RWPE1 (cell line): ENCODE data around the gene BSND.

Experiments
- CTCF ChIA-PET: fragments of 350-600 bp; sonication (Branson Sonifier 250); formaldehyde crosslinking; extraction: SDS; loops from one replicate; lab custom pipeline; 2021; lab: Yijun Ruan, JAX
- POLR2A ChIA-PET: fragments of 400-600 bp; formaldehyde crosslinking; extraction: SDS; loops from one replicate; lab custom pipeline; 2020; ENCODE audit warnings: antibody characterized with exemption; ENCODE audit not compliant: low non-redundant PET; lab: Yijun Ruan, JAX
- DNase-seq: peaks from one replicate; pipeline ENCODE4 v3.0.0; 2012; ENCODE audit warnings: low spot score
- H3K27ac ChIP-seq: fragments of 450-650 bp; 2 replicates; pipeline ENCODE4 v1.5.1; 2017
- CTCF ChIP-seq: fragments of 450-650 bp; conservative IDR thresholded peaks from 2 replicates; pipeline ENCODE4 v1.5.1; 2017; ENCODE audit warnings: low read depth, mild to moderate bottlenecking

The BSND gene

GRCh38 chr1:54972436-54972835, 26.3 kb upstream of the BSND start:
- POLR2A ChIA-PET, result no interaction called here
- no peak for TF ChIP-seq CTCF
- CTCF ChIA-PET, result interaction anchor here (1.2 to 1.3 kb wide), 2 partner anchors 22 to 49 kb away, joined by 4 read pairs; no protein-coding TSS in a partner anchor

GRCh38 chr1:54973205-54973921, 25.4 kb upstream of the BSND start:
- CTCF ChIA-PET, result interaction anchor here (0.6 to 1.3 kb wide), 3 partner anchors 23 to 49 kb away, joined by 3 to 4 read pairs (median 4); no protein-coding TSS in a partner anchor
- peak; percentile 35 for TF ChIP-seq CTCF
- H3K27ac ChIP-seq, result peak overlapping the region; percentile 5; the same call in 1 of the 2 replicates
- no peak for DNase-seq
- POLR2A ChIA-PET, result no interaction called here

More at GRCh38 chr1:54972436-54972835, 26.3 kb upstream of the BSND start:
- no peak overlapping the region; the same call in 1 of the 2 replicates for H3K27ac ChIP-seq
- no peak for DNase-seq

GRCh38 chr1:54975356-54976108, 23.2 kb upstream of the BSND start:
- POLR2A ChIA-PET, result no interaction called here
- DNase-seq, result no peak
- H3K27ac ChIP-seq, result no peak overlapping the region
- TF ChIP-seq CTCF, result no peak
- CTCF ChIA-PET, result no interaction called here

- peak overlapping the region; percentile 49 for H3K27ac ChIP-seq
- ChIA-PET POLR2A (no interaction called here), CTCF (no interaction called here)
- TF ChIP-seq CTCF, result no peak
- no peak for DNase-seq
Observed at GRCh38 chr1:54976747-54977146, 22.0 kb upstream of the BSND start.

GRCh38 chr1:54977533-54978297, 21.0 kb upstream of the BSND start:
- peak overlapping the region; percentile 49 for H3K27ac ChIP-seq
- CTCF ChIA-PET, result interaction anchor here (0.7 to 1.3 kb wide), 2 partner anchors 18 to 44 kb away, joined by 3 to 5 read pairs; no protein-coding TSS in a partner anchor
- DNase-seq, result no peak
- no peak for TF ChIP-seq CTCF
- POLR2A ChIA-PET, result no interaction called here
